Transverse colon (tissue), 4 donors: ENCODE data around the gene PRSS57.

Source experiments
- EP300 ChIP-seq: sonication (generic); formaldehyde crosslinking; IDR thresholded peaks from one replicate; pipeline ENCODE4 v1.6.1; 2017; ENCODE audit warnings: antibody characterized with exemption, low read depth
- POLR2A ChIP-seq: fragments of 450-650 bp; IDR thresholded peaks from one replicate; pipeline ENCODE4 v1.6.1; 2016; ENCODE audit warnings: antibody characterized with exemption, mild to moderate bottlenecking, moderate library complexity
- POLR2AphosphoS5 ChIP-seq, 3 donors: sonication (generic); formaldehyde crosslinking; IDR thresholded peaks; one replicate each; pipeline ENCODE4 v1.6.1; 2016; ENCODE audit warnings: antibody characterized with exemption in 3 of 3
- TF ChIP-seq, protein P1 (sequence below), 5 experiments: fragments of 200-600 bp in 3 of 5; fragments of 450-650 bp in 2 of 5; sonication (generic) in 3 of 5; IDR thresholded peaks; 1 replicate in 2 of 5; 2 replicates in 3 of 5; pipeline ENCODE4 v1.5.1; 2016 to 2017; ENCODE audit warnings: antibody characterized with exemption in 5 of 5, inconsistent platforms in 3 of 5, mild to moderate bottlenecking in 2 of 5, moderate library complexity in 1 of 5

DNA sequence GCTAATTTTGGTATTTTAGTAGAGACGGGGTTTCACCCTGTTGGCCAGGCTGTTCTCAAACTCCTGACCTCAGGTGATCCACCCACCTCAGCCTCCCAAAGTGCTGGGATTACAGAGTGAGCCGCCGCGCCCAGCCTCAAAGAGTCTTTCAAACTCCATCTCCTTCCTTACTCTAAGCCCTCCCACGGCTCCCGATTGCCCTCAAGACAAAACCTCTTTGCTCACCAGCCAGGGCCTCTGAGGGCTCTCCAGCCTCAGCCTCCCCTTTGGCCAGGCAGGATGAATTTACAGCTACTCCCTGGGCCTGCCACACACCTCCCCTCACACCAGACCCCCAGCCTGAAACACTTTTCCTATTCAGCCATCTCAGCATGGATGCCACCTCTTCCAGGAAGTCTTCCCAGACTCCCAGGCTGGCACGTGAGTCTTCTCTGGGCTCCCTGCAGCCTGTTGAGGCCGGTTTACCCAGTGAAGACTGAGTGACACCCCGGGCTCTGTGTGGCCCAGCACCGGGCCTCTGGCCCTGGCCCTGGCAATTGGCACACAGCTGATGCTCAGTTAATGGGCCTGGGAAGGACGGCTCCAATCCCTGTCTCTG lies 7.6 kb downstream of the PRSS57 start:
- TF ChIP-seq, protein P1, sequence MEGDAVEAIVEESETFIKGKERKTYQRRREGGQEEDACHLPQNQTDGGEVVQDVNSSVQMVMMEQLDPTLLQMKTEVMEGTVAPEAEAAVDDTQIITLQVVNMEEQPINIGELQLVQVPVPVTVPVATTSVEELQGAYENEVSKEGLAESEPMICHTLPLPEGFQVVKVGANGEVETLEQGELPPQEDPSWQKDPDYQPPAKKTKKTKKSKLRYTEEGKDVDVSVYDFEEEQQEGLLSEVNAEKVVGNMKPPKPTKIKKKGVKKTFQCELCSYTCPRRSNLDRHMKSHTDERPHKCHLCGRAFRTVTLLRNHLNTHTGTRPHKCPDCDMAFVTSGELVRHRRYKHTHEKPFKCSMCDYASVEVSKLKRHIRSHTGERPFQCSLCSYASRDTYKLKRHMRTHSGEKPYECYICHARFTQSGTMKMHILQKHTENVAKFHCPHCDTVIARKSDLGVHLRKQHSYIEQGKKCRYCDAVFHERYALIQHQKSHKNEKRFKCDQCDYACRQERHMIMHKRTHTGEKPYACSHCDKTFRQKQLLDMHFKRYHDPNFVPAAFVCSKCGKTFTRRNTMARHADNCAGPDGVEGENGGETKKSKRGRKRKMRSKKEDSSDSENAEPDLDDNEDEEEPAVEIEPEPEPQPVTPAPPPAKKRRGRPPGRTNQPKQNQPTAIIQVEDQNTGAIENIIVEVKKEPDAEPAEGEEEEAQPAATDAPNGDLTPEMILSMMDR (IDR thresholded peaks at IDR 0.05) = no peak
- no peak for TF ChIP-seq EP300
- no peak for TF ChIP-seq POLR2AphosphoS5 (IDR thresholded peaks at IDR 0.05)
- no peak for TF ChIP-seq POLR2A
